Suppressor macrophage treated with lipopolysaccharide for 4 hours (primary cell): Measurements from ENCODE around the gene FBXW12.

ENCODE experiments used
- DNase-seq: peaks from one replicate; pipeline ENCODE4 v3.0.0-alpha.2; 2020

FBXW12 gene

GRCh38 chr3:48409291-48410201 is 37.5 kb downstream of the FBXW12 start:
- no peak for DNase-seq

GRCh38 chr3:48410205-48411040 is 38.4 kb downstream of the FBXW12 start:
- DNase-seq = no peak

GRCh38 chr3:48411041-48411588 is 39.1 kb downstream of the FBXW12 start:
- no peak for DNase-seq

GRCh38 chr3:48411606-48412374 is 39.8 kb downstream of the FBXW12 start:
- DNase-seq = no peak

- DNase-seq = no peak
Measured at GRCh38 chr3:48412375-48413001, 40.5 kb downstream of the FBXW12 start.

GRCh38 chr3:48413086-48413485 is 41.1 kb downstream of the FBXW12 start:
- no peak for DNase-seq

- DNase-seq = no peak
Measured at GRCh38 chr3:48413611-48414010, 41.6 kb downstream of the FBXW12 start.

- no peak for DNase-seq
Measured at GRCh38 chr3:48414376-48415250, 42.6 kb downstream of the FBXW12 start.

GRCh38 chr3:48415251-48415953 is 43.4 kb downstream of the FBXW12 start:
- DNase-seq = no peak

GRCh38 chr3:48416091-48416505 is 44.1 kb downstream of the FBXW12 start:
- DNase-seq = no peak

GRCh38 chr3:48416546-48416945 is 44.5 kb downstream of the FBXW12 start:
- DNase-seq = no peak

- no peak for DNase-seq
Measured at GRCh38 chr3:48417529-48418108, 45.6 kb downstream of the FBXW12 start.

GRCh38 chr3:48418140-48418539 is 46.1 kb downstream of the FBXW12 start:
- DNase-seq = no peak

- DNase-seq = no peak
Measured at GRCh38 chr3:48418651-48419050, 46.6 kb downstream of the FBXW12 start.

- no peak for DNase-seq
Measured at GRCh38 chr3:48419149-48419548, 47.1 kb downstream of the FBXW12 start.

- DNase-seq = no peak
Measured at GRCh38 chr3:48419597-48419996, 47.6 kb downstream of the FBXW12 start.

- no peak for DNase-seq
Measured at GRCh38 chr3:48420561-48420960, 48.5 kb downstream of the FBXW12 start.

- DNase-seq = no peak
Measured at GRCh38 chr3:48422272-48422671, 50.3 kb downstream of the FBXW12 start.

GRCh38 chr3:48422681-48423080 is 50.7 kb downstream of the FBXW12 start:
- no peak for DNase-seq

- no peak for DNase-seq
Measured at GRCh38 chr3:48423241-48423882, 51.3 kb downstream of the FBXW12 start.
